OCI-LY3 (cell line): ENCODE measurements around the gene SLC13A2.

Source experiments
- H2AFZ ChIP-seq: fragments of 200-600, 300-600 bp; shearing (Covaris generic); 2 replicates; pipeline ENCODE4 v1.6.0; 2014; ENCODE audit warnings: antibody characterized with exemption, low read depth, low read length
- H3K27ac ChIP-seq: fragments of 200-600, 300-600 bp; sonication (generic); 2 replicates; pipeline ENCODE4 v1.5.1; 2014; ENCODE audit warnings: mild to moderate bottlenecking, low read length, moderate library complexity, mixed read lengths
- H3K27me3 ChIP-seq: fragments of 200-600, 300-600 bp; sonication (generic); 2 replicates; pipeline ENCODE4 v1.6.1; 2014; ENCODE audit warnings: low read depth, low read length, mixed read lengths
- H3K36me3 ChIP-seq: fragments of 200-600, 300-600 bp; sonication (generic); replicated peaks from 2 replicates; pipeline ENCODE3; 2014; ENCODE audit warnings: low read depth, low read length, mixed read lengths
- H3K4me1 ChIP-seq: fragments of 300-600, 200-600 bp; sonication (generic); 2 replicates; pipeline ENCODE4 v1.6.1; 2014; ENCODE audit warnings: low read length, mixed read lengths
- H3K4me2 ChIP-seq: fragments of 200-600, 300-600 bp; sonication (generic); 2 replicates; pipeline ENCODE4 v1.6.1; 2014; ENCODE audit warnings: low read length, mixed read lengths
- H3K4me3 ChIP-seq: fragments of 300-600, 200-600 bp; sonication (generic); 2 replicates; pipeline ENCODE4 v1.5.1; 2014; ENCODE audit warnings: antibody characterized with exemption, mild to moderate bottlenecking, low read length, moderate library complexity
- H3K79me2 ChIP-seq: fragments of 300-600, 200-600 bp; shearing (Covaris generic); 2 replicates; pipeline ENCODE4 v1.6.1; 2014; ENCODE audit warnings: mild to moderate bottlenecking, low read length, mixed read lengths
- H3K9ac ChIP-seq: fragments of 300-600, 200-600 bp; shearing (Covaris generic); 2 replicates; pipeline ENCODE4 v1.6.0; 2014; ENCODE audit warnings: mild to moderate bottlenecking, low read length, moderate library complexity
- H3K9me3 ChIP-seq: fragments of 200-600, 300-600 bp; shearing (Covaris generic); 2 replicates; pipeline ENCODE4 v1.6.1; 2014; ENCODE audit warnings: low read length, mixed read lengths; ENCODE audit not compliant: insufficient read depth
- H4K20me1 ChIP-seq: fragments of 200-600, 300-600 bp; sonication (generic); 2 replicates; pipeline ENCODE4 v1.6.1; 2016; ENCODE audit warnings: low read length, mixed read lengths; ENCODE audit not compliant: insufficient read depth
- CTCF ChIP-seq: fragments of 200-600, 300-600 bp; sonication (generic); IDR thresholded peaks from 2 replicates; pipeline ENCODE4 v1.5.1; 2014; ENCODE audit warnings: antibody characterized with exemption, low read length, low read depth
- EZH2phosphoT487 ChIP-seq: fragments of 200-600 bp; shearing (Covaris generic); IDR thresholded peaks from 2 replicates; pipeline ENCODE4 v1.6.1; 2018; ENCODE audit warnings: antibody characterized with exemption, mixed run types, low read depth

Gene SLC13A2

DNA sequence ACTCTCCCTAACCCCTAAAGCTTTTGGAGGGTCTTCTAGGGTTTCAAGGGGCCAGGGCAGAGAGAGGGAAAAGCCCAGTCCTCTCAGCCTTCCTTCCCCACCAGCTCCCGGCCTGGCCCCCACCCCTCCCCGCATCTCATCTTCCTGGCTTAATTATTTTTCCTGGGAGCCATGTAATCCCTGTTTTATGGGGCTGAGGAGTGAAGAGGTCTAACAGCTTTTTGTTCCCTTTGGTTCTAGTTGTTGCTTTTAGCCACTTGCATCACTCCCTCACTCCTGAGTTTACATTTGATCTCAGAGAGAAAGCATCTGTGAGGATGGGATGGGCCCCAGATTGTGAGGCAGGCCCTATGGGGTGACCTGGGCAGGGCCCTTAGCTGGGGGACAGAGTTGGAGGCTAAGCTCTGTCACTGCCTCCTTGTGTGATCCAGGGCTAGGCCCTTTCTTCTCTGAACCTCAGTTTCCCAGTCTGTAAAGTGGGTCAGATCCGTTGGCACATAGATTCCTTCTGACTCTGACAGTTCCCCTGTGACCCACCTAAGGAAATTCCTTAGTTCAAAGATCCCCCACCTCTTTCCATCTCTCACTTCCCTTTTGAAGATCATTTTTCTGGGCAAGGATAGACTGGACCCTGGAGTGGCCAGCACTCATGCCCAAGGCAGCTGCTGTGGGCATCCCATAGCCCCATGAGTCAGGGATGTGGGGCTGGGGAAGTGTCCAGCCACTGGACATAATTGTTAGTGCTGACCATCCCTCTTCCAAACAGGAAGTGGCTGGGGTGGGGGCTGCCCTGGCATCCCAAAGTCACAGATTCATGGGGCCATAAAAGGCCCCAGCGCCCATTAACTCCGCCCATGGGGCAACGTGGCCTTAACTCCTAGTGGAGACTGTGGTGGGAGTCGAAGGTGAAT, 58.9 kb downstream of the SLC13A2 start:
- Histone ChIP-seq H2AFZ (no peak overlapping the region), H3K4me3 (no peak overlapping the region), H3K9ac (no peak overlapping the region), H3K4me1 (peaks cover under 1% of the 10 kb centered on the region), H3K9me3 (no peaks in the 10 kb centered on the region), H3K36me3 (no peaks in the 10 kb centered on the region), H3K27ac (no peak overlapping the region), H3K79me2 (no peaks in the 10 kb centered on the region), H3K27me3 (peaks cover 5% of the 10 kb centered on the region; the same call in 1 of the 2 replicates), H4K20me1 (no peaks in the 10 kb centered on the region), H3K4me2 (no peak overlapping the region)
- TF ChIP-seq EZH2phosphoT487 (no peak), CTCF (no peak)

GRCh38 chr17:28533091-28533807, 59.8 kb downstream of the SLC13A2 start:
- no peak overlapping the region for H3K9ac ChIP-seq
- H3K36me3 ChIP-seq = no peaks in the 10 kb centered on the region
- no peaks in the 10 kb centered on the region for H3K79me2 ChIP-seq
- no peaks in the 10 kb centered on the region for H4K20me1 ChIP-seq
- no peak overlapping the region for H3K27ac ChIP-seq
- H3K4me1 ChIP-seq = peaks cover 7% of the 10 kb centered on the region
- H2AFZ ChIP-seq = no peak overlapping the region
- TF ChIP-seq EZH2phosphoT487 (no peak), CTCF (no peak)
- H3K4me3 ChIP-seq = no peak overlapping the region
- peaks cover 5% of the 10 kb centered on the region; the same call in 1 of the 2 replicates for H3K27me3 ChIP-seq
- H3K4me2 ChIP-seq = no peak overlapping the region
- no peaks in the 10 kb centered on the region for H3K9me3 ChIP-seq

DNA sequence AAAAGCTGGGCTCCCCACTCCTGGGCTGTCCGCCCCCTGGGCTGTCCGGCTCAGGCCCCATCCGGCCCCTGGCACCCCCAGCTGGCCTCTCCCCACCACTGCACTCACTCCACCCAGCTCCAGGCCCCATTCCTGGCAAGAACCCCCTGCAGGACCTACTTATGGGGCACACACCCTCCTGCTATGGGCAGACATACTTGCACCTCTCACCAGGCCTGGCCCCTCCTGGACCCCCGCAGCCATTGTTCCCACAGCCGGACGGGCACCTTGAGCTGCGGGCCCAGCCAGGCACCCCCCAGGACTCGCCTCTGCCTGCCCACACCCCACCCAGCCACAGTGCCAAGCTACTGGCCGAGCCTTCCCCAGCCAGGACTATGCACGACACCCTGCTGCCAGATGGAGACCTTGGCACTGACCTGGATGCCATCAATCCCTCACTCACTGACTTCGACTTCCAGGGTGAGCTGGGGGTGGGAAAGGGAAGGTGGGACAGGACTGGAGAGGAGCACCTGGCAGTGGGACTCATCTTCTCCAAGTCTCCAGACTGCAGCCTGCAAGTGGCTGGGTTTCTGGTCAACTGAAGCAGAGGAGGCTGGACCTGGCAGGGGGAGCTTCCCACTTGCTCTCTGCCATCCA, 61.4 kb downstream of the SLC13A2 start:
- Histone ChIP-seq H3K27ac (no peak overlapping the region), H3K4me2 (no peak overlapping the region), H3K27me3 (peaks cover 5% of the 10 kb centered on the region; the same call in 1 of the 2 replicates), H3K4me3 (no peak overlapping the region), H3K9ac (no peak overlapping the region), H3K36me3 (no peaks in the 10 kb centered on the region), H2AFZ (no peak overlapping the region), H3K9me3 (no peaks in the 10 kb centered on the region), H3K4me1 (peaks cover 18% of the 10 kb centered on the region), H4K20me1 (no peaks in the 10 kb centered on the region), H3K79me2 (no peaks in the 10 kb centered on the region)
- TF ChIP-seq CTCF = no peak
- TF ChIP-seq EZH2phosphoT487 = no peak
